B cell (primary cell): ENCODE data around the gene PARD3B. TPM values are rescaled to one million over a fixed set of nuclear protein-coding genes. Genes with fewer than 3 reads are reported as not detected.

Experiments used
- ATAC-seq: fragments of 200-7000 bp; cut with Tn5 transposase; one replicate; pipeline ENCODE4 v1.10.0; 2021; ENCODE audit warnings: low read depth, mild to moderate bottlenecking, moderate number of reproducible peaks, moderate library complexity
- CTCF ChIA-PET: fragments of 350-600 bp; sonication (Branson Sonifier 250); formaldehyde crosslinking; loops from one replicate; lab custom pipeline; 2021; ENCODE audit warnings: antibody characterized with exemption, inconsistent platforms; lab: Charles Lee
- POLR2A ChIA-PET: fragments of 350-600 bp; sonication (Branson Sonifier 250); formaldehyde crosslinking; loops from one replicate; lab custom pipeline; 2021; ENCODE audit warnings: antibody characterized with exemption; lab: Charles Lee
- DNase-seq: peaks from one replicate; pipeline ENCODE4 v3.0.0; 2013
- H2AFZ ChIP-seq: 2 replicates; pipeline ENCODE4 v1.6.1; 2012; ENCODE audit warnings: mild to moderate bottlenecking, low read depth, low read length; ENCODE audit not compliant: insufficient read depth, poor library complexity, severe bottlenecking
- H3K27ac ChIP-seq, 2 donors: 1 replicate in 1 of 2; 2 replicates in 1 of 2; pipeline ENCODE4 v1.5.1; 2012 to 2013; ENCODE audit warnings: low read length in 2 of 2, mild to moderate bottlenecking in 2 of 2, moderate library complexity in 1 of 2
- H3K27me3 ChIP-seq, 4 experiments: fragments of 200-600 bp in 1 of 4; sonication (generic) in 1 of 4; replicated peaks in 1 of 4; 1 replicate in 2 of 4; 2 replicates in 2 of 4; pipeline versions ENCODE4 v1.6.1 to v1.7.0; 2013 to 2016; ENCODE audit warnings: low read length in 3 of 4, mild to moderate bottlenecking in 2 of 4, mixed read lengths in 1 of 4, moderate library complexity in 1 of 4; ENCODE audit not compliant: insufficient read depth in 4 of 4, control insufficient read depth in 3 of 4; ENCODE audit errors: control extremely low read depth in 1 of 4
- H3K36me3 ChIP-seq, 2 experiments: replicated peaks in 1 of 2; 1 replicate in 1 of 2; 2 replicates in 1 of 2; pipeline versions ENCODE4 v1.6.1 to v1.7.1; 2013; ENCODE audit warnings: low read length in 1 of 2; ENCODE audit not compliant: insufficient read depth in 2 of 2, control insufficient read depth in 1 of 2; ENCODE audit errors: control extremely low read depth in 1 of 2, extremely low read depth in 1 of 2
- H3K4me1 ChIP-seq, 2 donors: fragments of 200-600 bp in 1 of 2; sonication (generic) in 1 of 2; 1 replicate in 1 of 2; 2 replicates in 1 of 2; pipeline versions ENCODE4 v1.5.1 to v1.6.1; 2013 to 2017; ENCODE audit warnings: low read length in 2 of 2; ENCODE audit not compliant: control insufficient read depth in 2 of 2, insufficient read depth in 2 of 2
- H3K4me2 ChIP-seq: replicated peaks from 2 replicates; pipeline ENCODE3; 2012; ENCODE audit warnings: mild to moderate bottlenecking, low read depth, low read length; ENCODE audit not compliant: poor library complexity, severe bottlenecking
- H3K4me3 ChIP-seq, 5 experiments: fragments of 200-600 bp in 1 of 5; sonication (generic) in 1 of 5; 1 replicate in 3 of 5; 2 replicates in 2 of 5; pipeline versions ENCODE4 v1.5.1 to v1.7.0; 2011 to 2016; ENCODE audit warnings: low read length in 4 of 5, mild to moderate bottlenecking in 4 of 5, low read depth in 2 of 5, control low read depth in 1 of 5, moderate library complexity in 1 of 5; ENCODE audit not compliant: insufficient read depth in 1 of 5; ENCODE audit errors: control extremely low read depth in 1 of 5, extremely low read depth in 1 of 5
- H3K79me2 ChIP-seq: fragments of 200-600 bp; sonication (generic); one replicate; pipeline ENCODE4 v1.6.0; 2016; ENCODE audit warnings: low read length; ENCODE audit not compliant: control insufficient read depth, insufficient read depth
- H3K9ac ChIP-seq: fragments of 200-600 bp; sonication (generic); 2 replicates; pipeline ENCODE4 v1.6.1; 2017; ENCODE audit warnings: mild to moderate bottlenecking, low read length, moderate library complexity
- H3K9me3 ChIP-seq, 3 donors: one replicate each; pipeline versions ENCODE4 v1.6.1 to v1.7.1; 2013; ENCODE audit warnings: low read length in 2 of 3; ENCODE audit not compliant: control insufficient read depth in 2 of 3, insufficient read depth in 1 of 3; ENCODE audit errors: control extremely low read depth in 1 of 3
- H4K20me1 ChIP-seq: 2 replicates; pipeline ENCODE4 v1.6.0; 2012; ENCODE audit warnings: mild to moderate bottlenecking, low read length; ENCODE audit not compliant: insufficient read depth, control insufficient read depth, poor library complexity, severe bottlenecking
- H3K27ac Mint-ChIP-seq: one replicate; pipeline ENCODE4 v1.8.0; 2021; ENCODE audit warnings: mixed read lengths
- H3K27me3 Mint-ChIP-seq: one replicate; pipeline ENCODE4 v1.8.0; 2021; ENCODE audit warnings: mixed read lengths
- H3K4me1 Mint-ChIP-seq: one replicate; pipeline ENCODE4 v1.8.0; 2021; ENCODE audit warnings: mixed read lengths
- H3K4me3 Mint-ChIP-seq: one replicate; pipeline ENCODE4 v1.8.0; 2021; ENCODE audit warnings: mixed read lengths
- H3K9me3 Mint-ChIP-seq: one replicate; pipeline ENCODE4 v1.8.0; 2022; ENCODE audit warnings: mixed read lengths; ENCODE audit not compliant: insufficient read depth
- CTCF ChIP-seq: fragments of 200-600 bp; IDR thresholded peaks from one replicate; pipeline ENCODE4 v1.8.0; 2022; ENCODE audit warnings: antibody characterized with exemption, mild to moderate bottlenecking
- EZH2 ChIP-seq: IDR thresholded peaks from 2 replicates; pipeline ENCODE4 v1.6.1; 2012; ENCODE audit warnings: borderline replicate concordance, low read depth, mild to moderate bottlenecking, moderate library complexity, low read length; ENCODE audit not compliant: insufficient read depth, poor library complexity, severe bottlenecking
- WGBS: methylation state at CpG from one replicate; pipeline ENCODE4 v1.1.5; 2013; ENCODE audit warnings: missing lambda C conversion rate; ENCODE audit not compliant: insufficient coverage; 5-methylcytosine and 5-hydroxymethylcytosine counted together
- intact Hi-C: fragments of 100-400 bp; cut with micrococcal nuclease; formaldehyde crosslinking; loops from one replicate; pipeline ENCODE4 v1.10.0; 2022
- polyA plus RNA-seq: library from polyadenylated mRNA; depleted of rRNA; stranded (reverse); fragments of >200 nt; gene quantifications from 2 replicates; pipeline ENCODE4 v1.2.3, GENCODE V29; 2012
- total RNA-seq, 2 donors: library from RNA; stranded (reverse); fragments of 120-200 nt in 1 of 2; gene quantifications; 1 replicate in 1 of 2; 2 replicates in 1 of 2; pipeline versions ENCODE4 v1.2.3 to v1.2.4, GENCODE V29; 2013 to 2022

PARD3B gene
- total and polyA plus RNA-seq, 2 donors (not counting 1 experiment from before 2014, with no cell fraction given) = not detected

GRCh38 chr2:204933735-204934374 lies 388.6 kb downstream of the PARD3B start:
- no peak overlapping the region for H3K4me3 Mint-ChIP-seq
- TF ChIP-seq CTCF (no peak), EZH2 (no peak)
- Histone ChIP-seq H2AFZ (no peak overlapping the region), H3K27ac (no peak overlapping the region), H3K9ac (no peak overlapping the region), H3K27me3 (no peaks in the 10 kb centered on the region), H3K4me3 (no peak overlapping the region), H3K79me2 (no peaks in the 10 kb centered on the region), H4K20me1 (no peaks in the 10 kb centered on the region), H3K4me2 (no peak overlapping the region), H3K36me3 (no peaks in the 10 kb centered on the region), H3K4me1 (no peaks in the 10 kb centered on the region), H3K9me3 (no peaks in the 10 kb centered on the region)
- CTCF ChIA-PET = no interaction called here
- H3K27me3 Mint-ChIP-seq = no peaks in the 10 kb centered on the region
- POLR2A ChIA-PET = no interaction called here
- DNase-seq (no peak), ATAC-seq (no peak)
- H3K9me3 Mint-ChIP-seq = no peaks in the 10 kb centered on the region
- H3K4me1 Mint-ChIP-seq = no peaks in the 10 kb centered on the region
- intact Hi-C loops = no loop called here
- no peak overlapping the region for H3K27ac Mint-ChIP-seq
- WGBS = no CpG with 5 or more reads among the region's 1 CpG

GRCh38 chr2:204944927-204945326 lies 399.7 kb downstream of the PARD3B start:
- no peak for TF ChIP-seq CTCF
- TF ChIP-seq EZH2 = no peak

More at GRCh38 chr2:204944927-204945326, 399.7 kb downstream of the PARD3B start:
- no peaks in the 10 kb centered on the region for H3K79me2 ChIP-seq
- no peak overlapping the region for H3K4me3 ChIP-seq
- no peak overlapping the region for H3K27ac ChIP-seq
- H3K4me3 Mint-ChIP-seq = no peak overlapping the region
- DNase-seq (no peak), ATAC-seq (no peak)
- peaks cover 5% of the 10 kb centered on the region for H3K9me3 Mint-ChIP-seq
- POLR2A ChIA-PET = no interaction called here
- no peaks in the 10 kb centered on the region for H3K27me3 Mint-ChIP-seq
- 89% methylated on average over 1 of the region's 3 CpGs for WGBS
- no peaks in the 10 kb centered on the region for H3K36me3 ChIP-seq
- no peak overlapping the region for H2AFZ ChIP-seq
- H3K4me2 ChIP-seq = no peak overlapping the region
- H3K27ac Mint-ChIP-seq = no peak overlapping the region
- no peaks in the 10 kb centered on the region for H3K4me1 ChIP-seq
- H3K9ac ChIP-seq = no peak overlapping the region
- no peaks in the 10 kb centered on the region for H3K27me3 ChIP-seq
- CTCF ChIA-PET = no interaction called here
- H3K4me1 Mint-ChIP-seq = no peaks in the 10 kb centered on the region
- H4K20me1 ChIP-seq = no peaks in the 10 kb centered on the region
- intact Hi-C loops = no loop called here
- peaks cover 0 to 7% (median 0%) of the 10 kb centered on the region in 3 donors for H3K9me3 ChIP-seq
